ENCODE results near the gene LTF.

Gene LTF

GRCh38 chr3:46477756-46478155 is 13.1 kb upstream of the LTF start:
- peaks cover 66% of the 10 kb centered on the region for H3K27me3 ChIP-seq (ENCODE audit: control insufficient read depth, insufficient read depth, low read length)
- no peak overlapping the region for H3K4me3 ChIP-seq (ENCODE audit: low read length)
- H3K9ac ChIP-seq (ENCODE audit: low read depth, low read length) = no peak overlapping the region
- H3K4me2 ChIP-seq (ENCODE audit: low read length) = no peak overlapping the region
- no peaks in the 10 kb centered on the region for H3K9me3 ChIP-seq (replicated peaks; ENCODE audit: low read length)
- no peaks in the 10 kb centered on the region for H3K4me1 ChIP-seq (ENCODE audit: control insufficient read depth, insufficient read depth, low read length)
- H3K36me3 ChIP-seq (ENCODE audit: insufficient read depth, low read length) = no peaks in the 10 kb centered on the region

- Histone ChIP-seq H3K4me1 (ENCODE audit: control insufficient read depth, insufficient read depth, low read length) (no peaks in the 10 kb centered on the region), H3K36me3 (ENCODE audit: insufficient read depth, low read length) (no peaks in the 10 kb centered on the region), H3K9me3 (replicated peaks; ENCODE audit: low read length) (no peaks in the 10 kb centered on the region), H3K4me3 (ENCODE audit: low read length) (no peak overlapping the region), H3K27me3 (ENCODE audit: control insufficient read depth, insufficient read depth, low read length) (peaks cover 72% of the 10 kb centered on the region), H3K9ac (ENCODE audit: low read depth, low read length) (no peak overlapping the region), H3K4me2 (ENCODE audit: low read length) (no peak overlapping the region)
These were observed 12.4 kb upstream of the LTF start for GRCh38 chr3:46477145-46477544.

DNA sequence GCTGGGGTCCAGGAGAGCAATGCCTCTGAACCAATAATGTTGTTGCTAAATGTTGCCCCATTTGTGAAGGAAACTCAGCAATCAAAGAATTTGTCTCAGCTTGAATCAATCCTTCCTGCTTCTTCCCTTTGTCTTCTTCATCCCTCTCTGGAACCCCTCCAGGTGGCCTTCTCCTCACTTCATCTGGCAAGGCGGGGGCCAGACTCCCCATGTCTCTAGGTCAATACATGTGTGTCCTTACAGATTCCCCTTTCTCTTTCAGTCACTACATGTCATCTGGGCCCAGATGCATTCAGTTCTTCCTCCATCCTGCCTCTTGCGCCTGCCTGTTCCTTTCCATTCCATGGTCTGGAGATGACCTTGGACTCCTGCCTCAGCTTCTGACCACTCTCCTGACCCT is 8.0 kb upstream of the LTF start:
- peaks cover 79% of the 10 kb centered on the region for H3K27me3 ChIP-seq (ENCODE audit: control insufficient read depth, insufficient read depth, low read length)
- H3K9me3 ChIP-seq (replicated peaks; ENCODE audit: low read length) = no peaks in the 10 kb centered on the region
- no peak overlapping the region for H3K9ac ChIP-seq (ENCODE audit: low read depth, low read length)
- no peaks in the 10 kb centered on the region for H3K36me3 ChIP-seq (ENCODE audit: insufficient read depth, low read length)
- no peak overlapping the region for H3K4me3 ChIP-seq (ENCODE audit: low read length)
- H3K4me2 ChIP-seq (ENCODE audit: low read length) = no peak overlapping the region
- no peaks in the 10 kb centered on the region for H3K4me1 ChIP-seq (ENCODE audit: control insufficient read depth, insufficient read depth, low read length)

GRCh38 chr3:46471371-46471914 is 6.7 kb upstream of the LTF start:
- H3K4me1 ChIP-seq (ENCODE audit: control insufficient read depth, insufficient read depth, low read length) = no peaks in the 10 kb centered on the region
- no peak overlapping the region for H3K9ac ChIP-seq (ENCODE audit: low read depth, low read length)
- no peaks in the 10 kb centered on the region for H3K36me3 ChIP-seq (ENCODE audit: insufficient read depth, low read length)
- no peak overlapping the region for H3K4me3 ChIP-seq (ENCODE audit: low read length)
- no peak overlapping the region for H3K4me2 ChIP-seq (ENCODE audit: low read length)
- no peaks in the 10 kb centered on the region for H3K9me3 ChIP-seq (replicated peaks; ENCODE audit: low read length)
- H3K27me3 ChIP-seq (ENCODE audit: control insufficient read depth, insufficient read depth, low read length) = peaks cover 73% of the 10 kb centered on the region

DNA sequence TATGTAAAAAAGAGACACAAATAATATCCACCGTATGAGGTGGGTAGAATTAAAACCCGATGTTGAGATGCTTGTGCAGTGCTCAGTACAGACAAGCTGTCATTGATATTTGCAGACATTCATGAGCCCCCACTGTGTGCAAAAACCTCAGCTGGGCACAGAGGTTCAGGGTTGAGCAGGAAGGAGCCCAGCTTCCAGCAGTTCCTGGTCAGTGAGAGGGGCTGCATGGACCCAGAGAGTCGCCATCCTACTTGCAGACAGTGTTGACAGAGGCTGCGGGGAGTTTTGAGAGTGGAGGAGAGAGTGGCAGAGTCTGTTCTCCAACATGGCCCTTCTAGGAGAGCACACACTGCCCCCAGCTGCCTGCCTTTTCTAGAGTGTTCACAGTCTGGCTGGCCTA is 6.1 kb upstream of the LTF start:
- Histone ChIP-seq H3K36me3 (ENCODE audit: insufficient read depth, low read length) (no peaks in the 10 kb centered on the region), H3K4me3 (ENCODE audit: low read length) (no peak overlapping the region), H3K4me2 (ENCODE audit: low read length) (no peak overlapping the region), H3K4me1 (ENCODE audit: control insufficient read depth, insufficient read depth, low read length) (no peaks in the 10 kb centered on the region), H3K27me3 (ENCODE audit: control insufficient read depth, insufficient read depth, low read length) (peaks cover 73% of the 10 kb centered on the region), H3K9ac (ENCODE audit: low read depth, low read length) (no peak overlapping the region), H3K9me3 (replicated peaks; ENCODE audit: low read length) (no peaks in the 10 kb centered on the region)

DNA sequence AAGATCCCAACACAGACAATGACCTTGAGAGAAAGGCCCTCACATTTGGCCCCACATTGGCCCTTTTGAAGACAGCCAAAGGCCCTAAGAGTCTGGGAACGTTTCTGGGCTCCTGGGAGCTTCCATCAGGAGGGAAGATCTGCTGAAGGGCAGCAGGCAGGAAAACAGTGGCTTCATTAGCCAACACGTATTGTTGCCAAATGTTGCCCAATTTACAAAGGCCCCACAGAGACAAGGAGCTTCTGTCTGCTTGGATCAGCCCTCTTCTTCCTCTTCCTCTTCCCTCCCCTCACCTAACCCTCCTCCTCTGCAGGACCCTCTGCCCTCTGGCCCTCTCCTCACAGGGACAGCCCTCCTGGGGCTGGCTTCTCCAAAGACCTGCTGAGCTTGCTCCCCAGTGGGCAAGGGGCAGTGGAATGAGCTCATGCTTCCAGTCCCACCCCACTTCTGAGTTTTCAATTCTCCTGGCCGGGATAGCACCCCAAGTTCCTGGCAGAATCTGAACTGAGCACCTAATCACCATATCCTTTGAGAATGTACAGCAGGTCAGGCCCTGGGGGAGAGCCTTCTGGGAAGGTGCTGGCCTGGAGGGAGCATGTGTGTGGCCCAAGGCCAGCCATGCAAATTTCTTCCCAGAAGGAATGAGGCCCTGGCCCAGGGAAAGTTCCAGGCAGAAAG is 5.1 kb upstream of the LTF start:
- no peaks in the 10 kb centered on the region for H3K4me1 ChIP-seq (ENCODE audit: control insufficient read depth, insufficient read depth, low read length)
- no peaks in the 10 kb centered on the region for H3K36me3 ChIP-seq (ENCODE audit: insufficient read depth, low read length)
- no peak overlapping the region for H3K9ac ChIP-seq (ENCODE audit: low read depth, low read length)
- H3K27me3 ChIP-seq (ENCODE audit: control insufficient read depth, insufficient read depth, low read length) = peaks cover 72% of the 10 kb centered on the region
- no peak overlapping the region for H3K4me2 ChIP-seq (ENCODE audit: low read length)
- no peaks in the 10 kb centered on the region for H3K9me3 ChIP-seq (replicated peaks; ENCODE audit: low read length)
- H3K4me3 ChIP-seq (ENCODE audit: low read length) = no peak overlapping the region

GRCh38 chr3:46468753-46469600 is 4.3 kb upstream of the LTF start:
- Histone ChIP-seq H3K4me1 (ENCODE audit: control insufficient read depth, insufficient read depth, low read length) (no peaks in the 10 kb centered on the region), H3K27me3 (ENCODE audit: control insufficient read depth, insufficient read depth, low read length) (peaks cover 74% of the 10 kb centered on the region), H3K9ac (ENCODE audit: low read depth, low read length) (no peak overlapping the region), H3K36me3 (ENCODE audit: insufficient read depth, low read length) (no peaks in the 10 kb centered on the region), H3K4me3 (ENCODE audit: low read length) (no peak overlapping the region), H3K9me3 (replicated peaks; ENCODE audit: low read length) (no peaks in the 10 kb centered on the region), H3K4me2 (ENCODE audit: low read length) (no peak overlapping the region)

DNA sequence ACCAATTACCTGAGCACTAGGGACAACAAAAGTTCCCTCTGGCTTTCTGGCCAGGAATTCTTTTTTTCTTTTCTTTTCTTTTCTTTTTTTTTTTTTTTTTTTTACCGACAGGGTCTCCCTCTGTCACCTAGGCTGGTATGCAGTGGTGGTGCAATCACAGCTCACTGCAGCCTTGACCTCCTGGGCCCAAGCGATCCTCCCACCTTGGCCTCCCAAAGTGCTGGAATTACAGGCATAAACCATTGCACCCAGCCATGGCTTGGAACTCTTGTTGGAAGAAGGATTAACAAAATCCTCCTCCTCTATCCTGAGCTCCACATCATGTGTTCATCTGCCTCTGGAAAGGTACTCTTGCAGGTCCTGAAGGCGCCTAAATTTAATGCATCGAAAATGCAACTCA is 2.9 kb upstream of the LTF start:
- no peak overlapping the region for H3K9ac ChIP-seq (ENCODE audit: low read depth, low read length)
- no peak overlapping the region for H3K4me2 ChIP-seq (ENCODE audit: low read length)
- no peak overlapping the region for H3K4me3 ChIP-seq (ENCODE audit: low read length)
- peaks cover 74% of the 10 kb centered on the region for H3K27me3 ChIP-seq (ENCODE audit: control insufficient read depth, insufficient read depth, low read length)
- H3K9me3 ChIP-seq (replicated peaks; ENCODE audit: low read length) = no peaks in the 10 kb centered on the region
- no peaks in the 10 kb centered on the region for H3K4me1 ChIP-seq (ENCODE audit: control insufficient read depth, insufficient read depth, low read length)
- H3K36me3 ChIP-seq (ENCODE audit: insufficient read depth, low read length) = no peaks in the 10 kb centered on the region

DNA sequence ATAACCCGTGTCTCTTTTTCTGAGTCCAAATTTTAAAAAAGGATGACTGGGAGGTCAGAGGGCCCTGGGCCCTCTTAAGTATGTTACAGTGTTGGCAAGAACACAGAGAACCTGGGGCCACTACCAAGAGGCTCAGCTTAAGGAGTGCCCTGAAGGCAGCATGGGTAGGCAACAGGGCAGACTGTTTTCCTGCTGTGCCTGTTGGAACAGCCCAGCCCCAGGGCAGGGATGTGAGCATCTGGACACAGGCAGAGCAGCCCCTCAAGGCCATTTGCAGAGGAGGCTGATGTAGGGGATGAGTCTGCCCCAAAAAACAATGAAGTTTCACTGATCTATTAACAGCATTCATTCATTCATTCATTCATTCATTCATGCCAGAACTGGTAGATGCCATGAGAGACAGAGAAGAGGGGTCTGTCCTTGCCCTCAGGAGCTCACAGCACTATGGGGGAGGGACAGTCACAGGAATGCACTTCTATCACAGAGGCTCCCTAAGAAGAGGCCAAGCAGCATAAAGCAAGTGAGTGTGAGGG is 2.2 kb upstream of the LTF start:
- H3K27me3 ChIP-seq (ENCODE audit: control insufficient read depth, insufficient read depth, low read length) = peaks cover 73% of the 10 kb centered on the region

GRCh38 chr3:46466273-46466672 is 1.6 kb upstream of the LTF start:
- Histone ChIP-seq H3K4me1 (ENCODE audit: control insufficient read depth, insufficient read depth, low read length) (no peaks in the 10 kb centered on the region), H3K9ac (ENCODE audit: low read depth, low read length) (no peak overlapping the region), H3K4me2 (ENCODE audit: low read length) (no peak overlapping the region), H3K36me3 (ENCODE audit: insufficient read depth, low read length) (no peaks in the 10 kb centered on the region), H3K4me3 (ENCODE audit: low read length) (no peak overlapping the region), H3K27me3 (ENCODE audit: control insufficient read depth, insufficient read depth, low read length) (peaks cover 67% of the 10 kb centered on the region), H3K9me3 (replicated peaks; ENCODE audit: low read length) (no peaks in the 10 kb centered on the region)

More for the DNA sequence above, 2.2 kb upstream of the LTF start:
- H3K4me3 ChIP-seq (ENCODE audit: low read length) = no peak overlapping the region
- no peaks in the 10 kb centered on the region for H3K36me3 ChIP-seq (ENCODE audit: insufficient read depth, low read length)
- no peaks in the 10 kb centered on the region for H3K9me3 ChIP-seq (replicated peaks; ENCODE audit: low read length)
- no peak overlapping the region for H3K4me2 ChIP-seq (ENCODE audit: low read length)
- H3K9ac ChIP-seq (ENCODE audit: low read depth, low read length) = no peak overlapping the region
- H3K4me1 ChIP-seq (ENCODE audit: control insufficient read depth, insufficient read depth, low read length) = no peaks in the 10 kb centered on the region

- Histone ChIP-seq H3K4me1 (ENCODE audit: control insufficient read depth, insufficient read depth, low read length) (no peaks in the 10 kb centered on the region), H3K4me2 (ENCODE audit: low read length) (no peak overlapping the region), H3K9me3 (replicated peaks; ENCODE audit: low read length) (no peaks in the 10 kb centered on the region), H3K4me3 (ENCODE audit: low read length) (no peak overlapping the region), H3K9ac (ENCODE audit: low read depth, low read length) (no peak overlapping the region), H3K36me3 (ENCODE audit: insufficient read depth, low read length) (no peaks in the 10 kb centered on the region), H3K27me3 (ENCODE audit: control insufficient read depth, insufficient read depth, low read length) (peaks cover 65% of the 10 kb centered on the region)
These were observed 453 bp upstream of the LTF start for GRCh38 chr3:46465196-46465520.
